Right lung (tissue), 10 donors: ENCODE data around the gene CCDC91. TPM values are rescaled to one million over a fixed set of nuclear protein-coding genes. Genes with fewer than 3 reads are reported as not detected.

Experiments used
- DNase-seq, 2 donors: peaks; one replicate each; pipeline ENCODE4 v3.0.0-alpha.2; 2013
- long read RNA-seq, 8 donors: transcript quantifications; one replicate each; lab custom pipeline, GENCODE V29; 2026
- polyA plus RNA-seq, 5 donors: library from polyadenylated mRNA; unstranded; fragments of 120-200 nt; gene quantifications; one replicate each; pipeline versions ENCODE4 v1.2.1 to v1.2.3, GENCODE V29; 2013; ENCODE audit warnings: inconsistent platforms in 1 of 5, low replicate concordance in 1 of 5; ENCODE audit not compliant: insufficient read length in 5 of 5, insufficient read depth in 1 of 5

The CCDC91 gene
- polyA plus RNA-seq, result 10 to 100 TPM; 21.9 to 30.2 (median 28.8) TPM
- long read RNA-seq, donor 1, transcript CCDC91-205 (11 exons, 1,301 nt), result major isoform, 9 of 17 reads
- long read RNA-seq, donor 1, partial matches to known transcripts, result 6 of 17 reads
- long read RNA-seq, donor 1, other reads (novel, unspliced or antisense), result 0 of 17 reads
- long read RNA-seq, donor 2, partial matches to known transcripts, result 0 of 2 reads
- long read RNA-seq, donor 2, other reads (novel, unspliced or antisense), result 0 of 2 reads
- long read RNA-seq, donor 3, partial matches to known transcripts, result 0 of 4 reads
- long read RNA-seq, donor 3, other reads (novel, unspliced or antisense), result 0 of 4 reads
- long read RNA-seq, donor 4, transcript CCDC91-205 (11 exons, 1,301 nt), result major isoform, 5 of 6 reads
- long read RNA-seq, donor 4, partial matches to known transcripts, result 0 of 6 reads
- long read RNA-seq, donor 4, other reads (novel, unspliced or antisense), result 0 of 6 reads
- long read RNA-seq, donor 5, partial matches to known transcripts, result 0 of 8 reads
- long read RNA-seq, donor 5, other reads (novel, unspliced or antisense), result 0 of 8 reads
- long read RNA-seq, donor 6, transcript CCDC91-222 (1 exons, 2,173 nt), result minor isoform, 5 of 16 reads
- long read RNA-seq, donor 6, transcript CCDC91-205 (11 exons, 1,301 nt), result major isoform, 6 of 16 reads
- long read RNA-seq, donor 6, partial matches to known transcripts, result 0 of 16 reads
- long read RNA-seq, donor 6, other reads (novel, unspliced or antisense), result 5 of 16 reads
- long read RNA-seq, donor 7, transcript CCDC91-205 (11 exons, 1,301 nt), result major isoform, 5 of 14 reads
- long read RNA-seq, donor 7, partial matches to known transcripts, result 6 of 14 reads
- long read RNA-seq, donor 7, other reads (novel, unspliced or antisense), result 0 of 14 reads
- long read RNA-seq, donor 8, partial matches to known transcripts, result 0 of 2 reads
- long read RNA-seq, donor 8, other reads (novel, unspliced or antisense), result 0 of 2 reads

GRCh38 chr12:28190321-28191050 is at the start of gene CCDC91:
Gene CCDC91 (plus strand): TSS chr12:28190456. CDS start chr12:28257216, 66,760 bp downstream.
- DNase-seq, result peak; percentile 87

- no peak for DNase-seq
Measured at GRCh38 chr12:28144059-28144458, 46.2 kb upstream of the CCDC91 start.

- DNase-seq, result no peak
Measured at GRCh38 chr12:28144532-28144931, 45.7 kb upstream of the CCDC91 start.

GRCh38 chr12:28145216-28145615 is 45.0 kb upstream of the CCDC91 start:
- DNase-seq, result no peak

- DNase-seq, result no peak
Measured at GRCh38 chr12:28149279-28149678, 41.0 kb upstream of the CCDC91 start.

- DNase-seq, result no peak
Measured at GRCh38 chr12:28156362-28156761, 33.9 kb upstream of the CCDC91 start.

- DNase-seq, result no peak
Measured at GRCh38 chr12:28156804-28157203, 33.5 kb upstream of the CCDC91 start.

GRCh38 chr12:28158353-28158752 is 31.9 kb upstream of the CCDC91 start:
- no peak for DNase-seq

GRCh38 chr12:28159688-28160087 is 30.6 kb upstream of the CCDC91 start:
- DNase-seq, result no peak

- no peak for DNase-seq
Measured at GRCh38 chr12:28161697-28162096, 28.6 kb upstream of the CCDC91 start.

- no peak for DNase-seq
Measured at GRCh38 chr12:28162697-28163096, 27.6 kb upstream of the CCDC91 start.

GRCh38 chr12:28164644-28165275 is 25.5 kb upstream of the CCDC91 start:
- DNase-seq, result no peak

- no peak for DNase-seq
Measured at GRCh38 chr12:28167981-28168485, 22.2 kb upstream of the CCDC91 start.

GRCh38 chr12:28171356-28172060 is 18.7 kb upstream of the CCDC91 start:
- DNase-seq, result no peak

- peak in 1 of 2 donors; percentile 12 for DNase-seq
Measured at GRCh38 chr12:28172434-28173030, 17.7 kb upstream of the CCDC91 start.

GRCh38 chr12:28173440-28173839 is 16.8 kb upstream of the CCDC91 start:
- no peak for DNase-seq

- no peak for DNase-seq
Measured at GRCh38 chr12:28175098-28175589, 15.1 kb upstream of the CCDC91 start.

- no peak for DNase-seq
Measured at GRCh38 chr12:28176295-28176694, 14.0 kb upstream of the CCDC91 start.

GRCh38 chr12:28177461-28177860 is 12.8 kb upstream of the CCDC91 start:
- DNase-seq, result no peak

- no peak for DNase-seq
Measured at GRCh38 chr12:28177905-28178304, 12.4 kb upstream of the CCDC91 start.
